Mesendoderm (in vitro differentiated cells): ENCODE measurements around the gene COX14.
"Not testable (repeated sequence)": the region's sequence is repeated elsewhere in the genome, so short reads cannot be mapped to it uniquely, and the experiment has no call there.

Experiments
- DNase-seq: peaks from one replicate; pipeline ENCODE4 v3.0.0; 2013
- H2AK5ac ChIP-seq: 2 replicates; pipeline ENCODE4 v1.6.1; 2013; ENCODE audit warnings: low read length, inconsistent platforms
- H2BK120ac ChIP-seq: 2 replicates; pipeline ENCODE4 v1.6.1; 2013; ENCODE audit warnings: low read depth, mild to moderate bottlenecking, low read length, moderate library complexity, mixed read lengths
- H2BK15ac ChIP-seq: replicated peaks from 2 replicates; pipeline ENCODE4 v1.6.1; 2013; ENCODE audit warnings: low read depth, mild to moderate bottlenecking, moderate library complexity
- H2BK5ac ChIP-seq: 2 replicates; pipeline ENCODE4 v1.6.1; 2013; ENCODE audit warnings: low read length, inconsistent platforms
- H3K18ac ChIP-seq: 2 replicates; pipeline ENCODE4 v1.6.1; 2013; ENCODE audit warnings: mild to moderate bottlenecking, low read length, mixed read lengths
- H3K23ac ChIP-seq: one replicate; pipeline ENCODE4 v1.6.1; 2013; ENCODE audit warnings: low read length
- H3K27ac ChIP-seq: 2 replicates; pipeline ENCODE4 v1.5.1; 2013; ENCODE audit warnings: low read depth, mild to moderate bottlenecking, inconsistent platforms, low read length, moderate library complexity
- H3K27me3 ChIP-seq: 2 replicates; pipeline ENCODE4 v1.6.1; 2013; ENCODE audit warnings: low read length, control low read depth, mild to moderate bottlenecking, inconsistent platforms; ENCODE audit not compliant: insufficient read depth, poor library complexity
- H3K36me3 ChIP-seq: 2 replicates; pipeline ENCODE4 v1.6.1; 2013; ENCODE audit warnings: low read length, inconsistent platforms; ENCODE audit not compliant: control insufficient read depth, insufficient read depth
- H3K4ac ChIP-seq: one replicate; pipeline ENCODE4 v1.6.1; 2013; ENCODE audit warnings: low read depth, mild to moderate bottlenecking, low read length, moderate library complexity
- H3K4me1 ChIP-seq: 2 replicates; pipeline ENCODE4 v1.6.1; 2013; ENCODE audit warnings: low read depth, low read length, inconsistent platforms; ENCODE audit not compliant: control insufficient read depth
- H3K4me2 ChIP-seq: 2 replicates; pipeline ENCODE4 v1.6.1; 2013; ENCODE audit warnings: low read length
- H3K4me3 ChIP-seq: 2 replicates; pipeline ENCODE4 v1.5.1; 2013; ENCODE audit warnings: mild to moderate bottlenecking, low read length
- H3K56ac ChIP-seq: one replicate; pipeline ENCODE4 v1.6.1; 2013; ENCODE audit warnings: low read length
- H3K79me1 ChIP-seq: 2 replicates; pipeline ENCODE4 v1.6.1; 2013; ENCODE audit warnings: low read length, inconsistent platforms
- H3K79me2 ChIP-seq: 2 replicates; pipeline ENCODE4 v1.6.1; 2013; ENCODE audit warnings: mild to moderate bottlenecking, low read length; ENCODE audit not compliant: control insufficient read depth, insufficient read depth
- H3K9ac ChIP-seq: 2 replicates; pipeline ENCODE4 v1.6.1; 2013; ENCODE audit warnings: low read length, inconsistent platforms
- H4K5ac ChIP-seq: one replicate; pipeline ENCODE4 v1.6.1; 2013; ENCODE audit warnings: low read length
- H4K8ac ChIP-seq: one replicate; pipeline ENCODE4 v1.6.1; 2013; ENCODE audit warnings: low read depth, mild to moderate bottlenecking, control low read depth, low read length, moderate library complexity
- WGBS: extraction: QIAGEN DNeasy Blood & Tissue Kit; methylation state at CpG from one replicate; pipeline ENCODE4 v1.1.7; 2013; ENCODE audit warnings: low lambda C conversion rate, missing lambda C conversion rate; ENCODE audit not compliant: insufficient coverage; ENCODE audit errors: extremely low coverage; 5-methylcytosine and 5-hydroxymethylcytosine counted together

The COX14 gene

GRCh38 chr12:50145439-50145838 lies 33.4 kb downstream of the COX14 start:
- Histone ChIP-seq H4K5ac (no peak overlapping the region), H2BK120ac (no peak overlapping the region), H3K79me2 (peaks cover 2% of the 10 kb centered on the region), H3K4me2 (no peak overlapping the region), H3K27ac (no peak overlapping the region), H3K9ac (no peak overlapping the region), H2AK5ac (no peak overlapping the region), H3K4ac (no peak overlapping the region), H3K36me3 (no peaks in the 10 kb centered on the region), H2BK15ac (no peak overlapping the region), H3K18ac (no peak overlapping the region), H3K27me3 (no peaks in the 10 kb centered on the region), H3K23ac (no peak overlapping the region), H3K4me1 (no peaks in the 10 kb centered on the region), H3K79me1 (peaks cover 3% of the 10 kb centered on the region), H3K56ac (no peak overlapping the region), H4K8ac (no peak overlapping the region), H2BK5ac (no peak overlapping the region), H3K4me3 (no peak overlapping the region)
- WGBS: no CpG with 5 or more reads among the region's 2 CpGs
- no peak for DNase-seq

DNA sequence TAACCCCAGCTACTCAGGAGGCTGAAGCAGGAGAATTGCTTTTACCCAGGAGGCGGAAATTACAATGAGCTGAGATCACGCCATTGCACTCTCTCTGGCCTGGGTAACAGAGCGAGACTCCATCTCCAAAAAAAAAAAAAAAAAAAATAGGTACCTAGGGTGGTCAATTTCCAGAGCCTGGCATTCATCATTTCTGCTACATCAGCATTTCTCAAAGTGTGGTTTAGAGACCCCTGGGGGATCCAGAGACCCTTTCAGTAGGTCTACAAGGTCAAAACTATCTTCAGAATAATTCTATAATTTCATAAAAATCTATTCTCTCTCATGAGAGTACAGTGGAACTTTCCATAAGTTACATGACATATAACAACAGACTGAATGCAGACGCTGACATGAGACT lies 35.2 kb downstream of the COX14 start:
- peak; percentile 12 for DNase-seq
- no peak overlapping the region for H3K56ac ChIP-seq
- H3K18ac ChIP-seq: no peak overlapping the region
- no peak overlapping the region for H2BK5ac ChIP-seq
- H3K36me3 ChIP-seq: no peaks in the 10 kb centered on the region
- H3K27me3 ChIP-seq: no peaks in the 10 kb centered on the region
- H3K79me2 ChIP-seq: peaks cover 2% of the 10 kb centered on the region
- H4K8ac ChIP-seq: no peak overlapping the region
- no peak overlapping the region for H3K4me2 ChIP-seq
- whole genome bisulfite sequencing: no CpG with 5 or more reads among the region's 4 CpGs
- no peak overlapping the region for H4K5ac ChIP-seq
- H2BK120ac ChIP-seq: no peak overlapping the region
- no peak overlapping the region for H2AK5ac ChIP-seq
- H3K23ac ChIP-seq: no peak overlapping the region
- H2BK15ac ChIP-seq: no peak overlapping the region
- H3K9ac ChIP-seq: no peak overlapping the region
- H3K4ac ChIP-seq: no peak overlapping the region
- H3K4me3 ChIP-seq: no peak overlapping the region
- H3K79me1 ChIP-seq: peaks cover 5% of the 10 kb centered on the region
- no peaks in the 10 kb centered on the region for H3K4me1 ChIP-seq
- no peak overlapping the region for H3K27ac ChIP-seq

GRCh38 chr12:50148011-50148410 lies 36.0 kb downstream of the COX14 start:
- H3K9ac ChIP-seq, H4K5ac ChIP-seq, H2BK15ac ChIP-seq, DNase-seq, H3K27ac ChIP-seq, H3K4ac ChIP-seq, H2BK5ac ChIP-seq, H2BK120ac ChIP-seq, H3K18ac ChIP-seq, H3K36me3 ChIP-seq, H3K79me1 ChIP-seq, H3K56ac ChIP-seq, H3K27me3 ChIP-seq, H3K79me2 ChIP-seq, H3K4me1 ChIP-seq, H3K4me2 ChIP-seq, H3K23ac ChIP-seq, H4K8ac ChIP-seq, H3K4me3 ChIP-seq, H2AK5ac ChIP-seq: not testable (repeated sequence)
- WGBS: no CpG with 5 or more reads among the region's 6 CpGs

- no peak for DNase-seq
- no CpG with 5 or more reads among the region's 3 CpGs for WGBS
- no peak overlapping the region for H3K4me2 ChIP-seq
Observed at GRCh38 chr12:50149311-50149710, 37.3 kb downstream of the COX14 start.

DNA sequence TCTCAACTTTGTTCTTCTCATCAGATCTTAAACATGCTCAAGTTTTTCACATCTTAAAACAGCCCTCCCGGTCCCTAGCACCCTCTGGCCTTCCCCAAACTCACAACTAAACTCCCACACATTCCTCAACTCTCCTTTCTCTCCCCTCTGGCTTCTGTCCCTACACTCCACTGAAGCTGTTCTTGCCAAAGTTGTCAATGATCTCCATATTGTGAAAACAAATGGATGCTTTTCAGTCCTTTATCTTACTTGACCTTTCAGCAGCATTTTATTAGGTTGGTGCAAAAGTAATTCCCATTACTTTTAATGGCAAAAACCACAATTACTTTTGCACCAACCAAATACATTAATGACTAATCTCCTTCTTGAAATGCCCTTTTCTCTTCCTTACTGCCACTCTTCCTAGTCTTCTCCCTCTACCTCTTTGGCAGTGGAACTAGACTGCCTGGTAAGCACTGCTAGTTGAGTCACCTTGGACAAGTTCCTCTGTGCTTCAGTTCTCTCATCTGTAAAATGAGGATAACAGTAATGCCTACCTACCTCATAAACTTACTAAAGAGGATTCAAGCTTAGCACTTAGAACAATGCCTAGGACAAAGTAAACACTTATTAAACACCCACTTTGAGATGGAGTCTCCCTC lies 39.1 kb downstream of the COX14 start:
- no peak overlapping the region for H4K8ac ChIP-seq

More at GRCh38 chr12:50149311-50149710, 37.3 kb downstream of the COX14 start:
- Histone ChIP-seq H2AK5ac (no peak overlapping the region), H3K56ac (no peak overlapping the region), H3K79me2 (peaks cover 2% of the 10 kb centered on the region), H3K27me3 (no peaks in the 10 kb centered on the region), H2BK15ac (no peak overlapping the region), H3K4me1 (no peaks in the 10 kb centered on the region), H2BK120ac (no peak overlapping the region), H2BK5ac (no peak overlapping the region), H3K4me3 (no peak overlapping the region), H3K79me1 (peaks cover 5% of the 10 kb centered on the region), H3K27ac (no peak overlapping the region), H4K5ac (no peak overlapping the region), H3K23ac (no peak overlapping the region), H3K9ac (no peak overlapping the region), H3K36me3 (no peaks in the 10 kb centered on the region), H3K4ac (no peak overlapping the region), H3K18ac (no peak overlapping the region), H4K8ac (no peak overlapping the region)

DNA sequence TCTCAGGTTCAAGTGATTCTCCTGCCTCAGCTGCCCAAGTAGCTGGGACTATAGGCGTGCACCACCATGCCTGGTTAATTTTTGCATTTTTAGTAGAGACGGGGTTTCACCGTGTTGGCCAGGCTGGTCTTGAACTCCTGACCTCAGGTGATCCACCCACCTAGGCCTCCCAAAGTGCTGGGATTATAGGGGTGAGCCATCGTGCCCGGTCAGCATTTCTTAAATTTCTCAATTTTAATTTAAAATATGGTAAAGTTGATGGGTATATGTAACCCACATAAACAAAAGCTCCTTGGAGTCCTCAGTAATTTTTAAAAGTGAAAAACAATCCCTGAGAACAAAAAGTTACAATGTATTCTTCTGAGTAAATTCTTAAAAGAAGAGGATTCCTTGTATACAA lies 42.9 kb downstream of the COX14 start:
- H4K5ac ChIP-seq, H2BK15ac ChIP-seq, H3K23ac ChIP-seq: not testable (repeated sequence)

More for the DNA sequence above, 39.1 kb downstream of the COX14 start:
- no peak overlapping the region for H3K56ac ChIP-seq
- peaks cover 3% of the 10 kb centered on the region for H3K79me1 ChIP-seq
- H3K27ac ChIP-seq: no peak overlapping the region
- H2BK15ac ChIP-seq: no peak overlapping the region
- no peak overlapping the region for H3K4ac ChIP-seq
- no peak overlapping the region for H3K23ac ChIP-seq
- H3K9ac ChIP-seq: no peak overlapping the region
- no peak overlapping the region for H3K4me3 ChIP-seq
- 100% methylated on average over 1 of the region's 1 CpG for WGBS
- peaks cover 2% of the 10 kb centered on the region for H3K79me2 ChIP-seq
- H3K36me3 ChIP-seq: no peaks in the 10 kb centered on the region
- no peak overlapping the region for H3K18ac ChIP-seq
- H2BK5ac ChIP-seq: no peak overlapping the region
- no peak for DNase-seq
- no peak overlapping the region for H3K4me2 ChIP-seq
- H3K27me3 ChIP-seq: no peaks in the 10 kb centered on the region
- no peak overlapping the region for H2AK5ac ChIP-seq
- no peaks in the 10 kb centered on the region for H3K4me1 ChIP-seq
- H4K5ac ChIP-seq: no peak overlapping the region
- H2BK120ac ChIP-seq: no peak overlapping the region

More for the DNA sequence above, 42.9 kb downstream of the COX14 start:
- H2BK5ac ChIP-seq, H3K79me1 ChIP-seq, H3K4me1 ChIP-seq, H3K18ac ChIP-seq, H4K8ac ChIP-seq, H3K4me2 ChIP-seq, H3K79me2 ChIP-seq, H3K4ac ChIP-seq, H3K27ac ChIP-seq, H2AK5ac ChIP-seq, H3K27me3 ChIP-seq, H3K9ac ChIP-seq, H3K4me3 ChIP-seq, H2BK120ac ChIP-seq, H3K36me3 ChIP-seq, DNase-seq, H3K56ac ChIP-seq: not testable (repeated sequence)
- WGBS: no CpG with 5 or more reads among the region's 5 CpGs
